HepG2 (cell line): ENCODE measurements around the gene CDV3. TPM values are rescaled to one million over a fixed set of nuclear protein-coding genes. Genes with fewer than 3 reads are reported as not detected.

Experiments
- ATAC-seq: fragments of 200-7000 bp; cut with Tn5 transposase; 3 replicates; pipeline ENCODE4 v1.9.1; 2020; ENCODE audit warnings: mild to moderate bottlenecking, moderate library complexity
- BruUV-seq: library from RNA; stranded (reverse); fragments of 400-500 nt; replicated peaks from 2 replicates; lab custom pipeline; 2021; lab: Mats Ljungman, UMichigan
- CTCF ChIA-PET: fragments of 300-600 bp; formaldehyde crosslinking; extraction: SDS; loops from one replicate; lab custom pipeline; 2021; ENCODE audit warnings: low total read pairs, inconsistent platforms, low intra/inter-chr PET ratio; lab: Yijun Ruan, JAX
- POLR2A ChIA-PET: fragments of 350-600 bp; sonication (Branson Sonifier 250); formaldehyde crosslinking; loops from one replicate; lab custom pipeline; 2020; ENCODE audit warnings: antibody characterized with exemption, inconsistent platforms; lab: Yijun Ruan, JAX
- DNase-seq: peaks from one replicate; pipeline ENCODE4 v3.0.0-alpha.2; 2015; ENCODE audit warnings: low spot score
- FAIRE-seq: peaks from 3 replicates; lab custom pipeline; 2011; peaks lifted over from hg19 to GRCh38; lab: Jason Lieb, UNC
- H2AFZ ChIP-seq: one replicate; pipeline ENCODE4 v1.6.1; 2011; ENCODE audit warnings: low read length, inconsistent platforms
- H3K27ac ChIP-seq: fragments of 300-600 bp; 3 replicates; pipeline ENCODE4 v1.8.0; 2011; ENCODE audit warnings: mixed run types, mild to moderate bottlenecking, mixed read lengths, low read length, inconsistent platforms; ENCODE audit not compliant: insufficient read depth; ENCODE audit errors: extremely low read length
- H3K27me3 ChIP-seq, 2 experiments: fragments of 200-600 bp in 1 of 2; 2 replicates in 1 of 2; 3 replicates in 1 of 2; pipeline versions ENCODE4 v1.6.0 to v1.8.0; 2011; ENCODE audit warnings: low read length in 2 of 2, mild to moderate bottlenecking in 2 of 2, moderate library complexity in 2 of 2, inconsistent platforms in 1 of 2; ENCODE audit not compliant: insufficient read depth in 2 of 2, control insufficient read depth in 1 of 2
- H3K36me3 ChIP-seq, 2 experiments: fragments of 200-600 bp in 1 of 2; replicated peaks in 1 of 2; 2 replicates in 1 of 2; 3 replicates in 1 of 2; pipeline versions ENCODE4 v1.5.1 to v1.8.0; 2011; ENCODE audit warnings: low read length in 2 of 2, inconsistent platforms in 1 of 2; ENCODE audit not compliant: insufficient read depth in 2 of 2, control insufficient read depth in 1 of 2
- H3K4me1 ChIP-seq: 2 replicates; pipeline ENCODE4 v1.5.1; 2012; ENCODE audit warnings: low read length, inconsistent platforms; ENCODE audit not compliant: insufficient read depth
- H3K4me2 ChIP-seq: 2 replicates; pipeline ENCODE4 v1.6.0; 2011; ENCODE audit warnings: low read depth, low read length, inconsistent platforms
- H3K4me3 ChIP-seq, 3 experiments: fragments of 200-600 bp in 1 of 3; sonication (generic), shearing (Covaris generic) in 1 of 3; replicated peaks in 1 of 3; 2 replicates each; pipeline ENCODE4 v1.5.1; 2011 to 2016; ENCODE audit warnings: low read length in 3 of 3, inconsistent platforms in 2 of 3, low read depth in 2 of 3, mild to moderate bottlenecking in 2 of 3, control low read depth in 1 of 3, mixed read lengths in 1 of 3; ENCODE audit not compliant: insufficient read depth in 1 of 3
- H3K79me2 ChIP-seq: one replicate; pipeline ENCODE4 v1.6.1; 2011; ENCODE audit warnings: low read length, inconsistent platforms; ENCODE audit not compliant: insufficient read depth
- H3K9ac ChIP-seq: 2 replicates; pipeline ENCODE4 v1.6.0; 2011; ENCODE audit warnings: mild to moderate bottlenecking, low read depth, low read length, inconsistent platforms; ENCODE audit not compliant: insufficient read depth
- H3K9me3 ChIP-seq: 2 replicates; pipeline ENCODE4 v1.5.1; 2012; ENCODE audit warnings: mild to moderate bottlenecking, low read length
- H4K20me1 ChIP-seq: 2 replicates; pipeline ENCODE4 v1.6.0; 2011; ENCODE audit warnings: inconsistent platforms, mild to moderate bottlenecking, low read length, moderate library complexity; ENCODE audit not compliant: insufficient read depth
- CBX1 ChIP-seq: IDR thresholded peaks from one replicate; pipeline ENCODE4 v1.6.1; 2016; ENCODE audit warnings: antibody characterized with exemption, low read depth
- FOXK2 ChIP-seq: fragments of 450-650 bp; IDR thresholded peaks from 2 replicates; pipeline ENCODE4 v1.6.1; 2016
- KIAA2018 ChIP-seq: sonication (generic); formaldehyde crosslinking; IDR thresholded peaks from 2 replicates; pipeline ENCODE4 v1.5.0; 2020; ENCODE audit warnings: mild to moderate bottlenecking, missing genetic modification reagents, borderline replicate concordance
- RFX3 ChIP-seq: IDR thresholded peaks from 2 replicates; pipeline ENCODE4 v1.6.1; 2016; ENCODE audit warnings: missing biosample characterization, missing genetic modification reagents
- SKI ChIP-seq: fragments of 450-650 bp; IDR thresholded peaks from one replicate; pipeline ENCODE4 v1.6.1; 2018; ENCODE audit warnings: mild to moderate bottlenecking; ENCODE audit not compliant: partially characterized antibody
- TEF ChIP-seq: sonication (generic); formaldehyde crosslinking; IDR thresholded peaks from 2 replicates; pipeline ENCODE4 v1.5.0; 2020; ENCODE audit warnings: missing genetic modification reagents
- TOE1 ChIP-seq: sonication (generic); formaldehyde crosslinking; IDR thresholded peaks from 2 replicates; pipeline ENCODE4 v1.4.0; 2020; ENCODE audit warnings: mild to moderate bottlenecking, missing genetic modification reagents
- ZNF3 ChIP-seq: IDR thresholded peaks from 2 replicates; pipeline ENCODE4 v1.7.0; 2017; ENCODE audit warnings: inconsistent platforms
- ZNF556 ChIP-seq: sonication (generic); formaldehyde crosslinking; IDR thresholded peaks from 2 replicates; pipeline ENCODE4 v1.4.0; 2020; ENCODE audit warnings: mild to moderate bottlenecking, missing genetic modification reagents, borderline replicate concordance
- ZNF605 ChIP-seq: sonication (generic); formaldehyde crosslinking; IDR thresholded peaks from 2 replicates; pipeline ENCODE4 v1.8.0; 2022; ENCODE audit warnings: mild to moderate bottlenecking, missing genetic modification reagents
- ZNF614 ChIP-seq: IDR thresholded peaks from 2 replicates; pipeline ENCODE4 v1.6.1; 2018; ENCODE audit warnings: missing biosample characterization, missing genetic modification reagents, inconsistent platforms, borderline replicate concordance
- ZNF746 ChIP-seq: sonication (generic); formaldehyde crosslinking; IDR thresholded peaks from 2 replicates; pipeline ENCODE4 v1.8.0; 2022; ENCODE audit warnings: mild to moderate bottlenecking, missing genetic modification reagents
- WGBS: methylation state at CpG from one replicate; pipeline ENCODE4 v1.1.6; 2017; ENCODE audit warnings: low lambda C conversion rate; 5-methylcytosine and 5-hydroxymethylcytosine counted together
- in situ Hi-C: cut with HindIII; loops from 2 replicates; pipeline ENCODE4 v1.10.0; 2017; ENCODE audit warnings: low pct_unique_long_range_greater_than_20kb; ENCODE audit not compliant: extremely low pct_ligation_motif_present
- intact Hi-C: fragments of 100-400 bp; cut with micrococcal nuclease; formaldehyde crosslinking; loops from one replicate; pipeline ENCODE4 v1.10.0; 2022; ENCODE audit not compliant: unreplicated experiment
- polyA plus RNA-seq, 8 experiments: library from polyadenylated mRNA; depleted of rRNA in 3 of 8; stranded (reverse) in 7 of 8; unstranded in 1 of 8; fragments of >200 nt; fragmentation: Illumina TruSeq in 4 of 8; extraction: Trizol in 4 of 8; gene quantifications; 2 replicates each; pipeline versions ENCODE4 v1.2.1 to v1.2.3, GENCODE V29; 2011 to 2016; ENCODE audit warnings: low read depth in 4 of 8, missing spikeins in 1 of 8, mixed read lengths in 1 of 8; ENCODE audit not compliant: insufficient read depth in 1 of 8
- total RNA-seq, 5 experiments: library from RNA; depleted of rRNA; stranded (reverse); fragments of >200 nt; fragmentation: Illumina TruSeq; extraction: Trizol; gene quantifications; 2 replicates each; pipeline ENCODE4 v1.2.3, GENCODE V29; 2016; ENCODE audit warnings: low read depth in 1 of 5

CDV3 gene
- total and polyA plus RNA-seq, 2 of the 13 experiments (the other 11 are each of a cell fraction or from before 2014, with no cell fraction given), result 46.6 to 145 TPM

- TF ChIP-seq FOXK2 (no peak), SKI (no peak), ZNF605 (no peak)
Observed at GRCh38 chr3:133563186-133563591, 10.3 kb upstream of the CDV3 start (continued).

- no peak for TF ChIP-seq CBX1
- no peak for TF ChIP-seq TOE1 (CRISPR knock-in tag)
- no peak for TF ChIP-seq ZNF3 (CRISPR knock-in tag)
- no peak for TF ChIP-seq ZNF746 (CRISPR knock-in tag)
- no peak for TF ChIP-seq ZNF614 (CRISPR knock-in tag)
- TF ChIP-seq KIAA2018, result no peak
- no peak for TF ChIP-seq TEF (CRISPR knock-in tag)
- no peak for TF ChIP-seq RFX3 (CRISPR knock-in tag)
- no peak for TF ChIP-seq ZNF556 (CRISPR knock-in tag)
- Histone ChIP-seq H3K4me3 (no peak overlapping the region), H3K9me3 (no peaks in the 10 kb centered on the region), H2AFZ (no peak overlapping the region), H4K20me1 (no peaks in the 10 kb centered on the region), H3K36me3 (no peaks in the 10 kb centered on the region), H3K79me2 (no peaks in the 10 kb centered on the region), H3K27me3 (no peaks in the 10 kb centered on the region), H3K4me1 (peaks cover 36% of the 10 kb centered on the region), H3K4me2 (no peak overlapping the region), H3K9ac (no peak overlapping the region), H3K27ac (no peak overlapping the region)
- FAIRE-seq (no peak), DNase-seq (no peak), ATAC-seq (no peak)
- POLR2A ChIA-PET, result interaction anchor here (2.6 kb wide), 1 partner anchor 9 kb away, joined by 18 read pairs; the partner anchor contains the start of gene CDV3
- in situ Hi-C loops, result no loop called here
- intact Hi-C loops, result no loop called here
- CTCF ChIA-PET, result no interaction called here
- no TSS peak for BruUV-seq
- WGBS, result 5% methylated on average over 1 of the region's 1 CpG
Observed at GRCh38 chr3:133563816-133564215, 9.7 kb upstream of the CDV3 start.
